H9 (cell line): Measurements from ENCODE around the gene SPATA16. TPM values are rescaled to one million over a fixed set of nuclear protein-coding genes. Genes with fewer than 3 reads are reported as not detected.
A peak's percentile ranks its signal among the peaks of the same experiment; 100 is the strongest.

Experiments used
- DNase-seq: peaks from one replicate; pipeline ENCODE4 v3.0.0-alpha.2; 2017
- H2AFZ ChIP-seq: one replicate; pipeline ENCODE4 v1.6.1; 2013; ENCODE audit warnings: mild to moderate bottlenecking, low read length, control low read depth, moderate library complexity
- H2AK5ac ChIP-seq: 2 replicates; pipeline ENCODE4 v1.6.1; 2013; ENCODE audit warnings: low read length, control low read depth, mixed read lengths; ENCODE audit not compliant: insufficient read length
- H2BK120ac ChIP-seq: one replicate; pipeline ENCODE4 v1.6.1; 2013; ENCODE audit warnings: low read depth, mild to moderate bottlenecking, low read length, control low read depth, inconsistent platforms; ENCODE audit not compliant: poor library complexity, severe bottlenecking
- H2BK12ac ChIP-seq: 2 replicates; pipeline ENCODE4 v1.6.1; 2013; ENCODE audit warnings: low read length, control low read depth, mixed read lengths, low read depth; ENCODE audit not compliant: insufficient read length
- H2BK15ac ChIP-seq: 2 replicates; pipeline ENCODE4 v1.6.1; 2013; ENCODE audit warnings: low read depth, low read length, control low read depth
- H2BK20ac ChIP-seq: one replicate; pipeline ENCODE4 v1.6.1; 2013; ENCODE audit warnings: low read depth, mild to moderate bottlenecking, low read length, control low read depth, inconsistent platforms; ENCODE audit not compliant: poor library complexity, severe bottlenecking
- H2BK5ac ChIP-seq: 2 replicates; pipeline ENCODE4 v1.6.1; 2013; ENCODE audit warnings: low read length, control low read depth, mixed read lengths; ENCODE audit not compliant: insufficient read length
- H3K14ac ChIP-seq: 2 replicates; pipeline ENCODE4 v1.6.1; 2013; ENCODE audit warnings: low read length, control low read depth; ENCODE audit not compliant: insufficient read depth
- H3K18ac ChIP-seq: 2 replicates; pipeline ENCODE4 v1.6.1; 2013; ENCODE audit warnings: low read depth, mild to moderate bottlenecking, mixed read lengths, low read length, control low read depth; ENCODE audit not compliant: insufficient read length
- H3K23ac ChIP-seq: 2 replicates; pipeline ENCODE4 v1.6.1; 2013; ENCODE audit warnings: low read length, control low read depth, mixed read lengths, low read depth; ENCODE audit not compliant: insufficient read length
- H3K23me2 ChIP-seq: 2 replicates; pipeline ENCODE4 v1.6.1; 2013; ENCODE audit warnings: low read depth, mild to moderate bottlenecking, mixed read lengths, low read length, control low read depth; ENCODE audit not compliant: insufficient read length, poor library complexity, severe bottlenecking
- H3K27ac ChIP-seq: 2 replicates; pipeline ENCODE4 v1.5.1; 2013; ENCODE audit warnings: low read length, control low read depth, mixed read lengths, low read depth; ENCODE audit not compliant: insufficient read length
- H3K27me3 ChIP-seq: 2 replicates; pipeline ENCODE4 v1.6.1; 2013; ENCODE audit warnings: low read length, control low read depth, inconsistent platforms; ENCODE audit not compliant: insufficient read depth
- H3K4ac ChIP-seq: 2 replicates; pipeline ENCODE4 v1.6.1; 2013; ENCODE audit warnings: low read depth, mild to moderate bottlenecking, control low read depth, inconsistent platforms, low read length, moderate library complexity
- H3K4me1 ChIP-seq: 2 replicates; pipeline ENCODE4 v1.6.1; 2013; ENCODE audit warnings: low read length, control low read depth, inconsistent platforms; ENCODE audit not compliant: insufficient read depth
- H3K4me2 ChIP-seq: 2 replicates; pipeline ENCODE4 v1.6.1; 2013; ENCODE audit warnings: low read length, control low read depth, mixed read lengths; ENCODE audit not compliant: insufficient read length, insufficient read depth
- H3K56ac ChIP-seq: 2 replicates; pipeline ENCODE4 v1.6.1; 2013; ENCODE audit warnings: low read depth, mild to moderate bottlenecking, mixed read lengths, low read length, control low read depth; ENCODE audit not compliant: insufficient read length
- H3K79me1 ChIP-seq: 2 replicates; pipeline ENCODE4 v1.6.1; 2013; ENCODE audit warnings: low read depth, mild to moderate bottlenecking, moderate library complexity, low read length, control low read depth, inconsistent platforms; ENCODE audit not compliant: insufficient read depth, poor library complexity, severe bottlenecking
- H3K79me2 ChIP-seq: 2 replicates; pipeline ENCODE4 v1.6.1; 2013; ENCODE audit warnings: low read length, control low read depth, inconsistent platforms; ENCODE audit not compliant: insufficient read depth
- H3K9ac ChIP-seq: 2 replicates; pipeline ENCODE4 v1.6.1; 2013; ENCODE audit warnings: low read length, control low read depth, mixed read lengths; ENCODE audit not compliant: insufficient read length; ENCODE audit errors: extremely low read depth
- H3K9me3 ChIP-seq: one replicate; pipeline ENCODE4 v1.6.1; 2013; ENCODE audit warnings: low read depth, low read length, inconsistent platforms; ENCODE audit not compliant: control insufficient read depth
- H3T11ph ChIP-seq: one replicate; pipeline ENCODE4 v1.6.1; 2013; ENCODE audit warnings: mild to moderate bottlenecking, low read length, control low read depth, inconsistent platforms
- H4K20me1 ChIP-seq: one replicate; pipeline ENCODE4 v1.6.1; 2013; ENCODE audit not compliant: control insufficient read depth, insufficient read length, insufficient read depth
- H4K5ac ChIP-seq: 2 replicates; pipeline ENCODE4 v1.6.1; 2013; ENCODE audit warnings: low read depth, mild to moderate bottlenecking, mixed read lengths, low read length, control low read depth; ENCODE audit not compliant: insufficient read length
- H4K8ac ChIP-seq: replicated peaks from 2 replicates; pipeline ENCODE4 v1.6.1; 2013; ENCODE audit warnings: low read length, control low read depth, mixed read lengths, low read depth; ENCODE audit not compliant: insufficient read length
- H4K91ac ChIP-seq: 2 replicates; pipeline ENCODE4 v1.6.1; 2013; ENCODE audit warnings: low read depth, mild to moderate bottlenecking, moderate library complexity, mixed read lengths, low read length, control low read depth; ENCODE audit not compliant: insufficient read length
- H3K27ac Mint-ChIP-seq, 3 experiments: 2 replicates in 2 of 3; 3 replicates in 1 of 3; pipeline ENCODE4 v1.8.0; 2020 to 2021; ENCODE audit warnings: mixed read lengths in 3 of 3, mild to moderate bottlenecking in 1 of 3, moderate library complexity in 1 of 3
- H3K27me3 Mint-ChIP-seq: 2 replicates; pipeline ENCODE4 v1.8.0; 2021; ENCODE audit warnings: low read depth, mild to moderate bottlenecking, moderate library complexity, mixed read lengths
- H3K36me3 Mint-ChIP-seq, 3 experiments: 2 replicates in 2 of 3; 3 replicates in 1 of 3; pipeline ENCODE4 v1.8.0; 2020 to 2021; ENCODE audit warnings: low read depth in 3 of 3, mixed read lengths in 3 of 3; ENCODE audit not compliant: insufficient read depth in 1 of 3
- H3K4me1 Mint-ChIP-seq, 2 experiments: 2 replicates each; pipeline ENCODE4 v1.8.0; 2020; ENCODE audit warnings: mixed read lengths in 2 of 2
- H3K4me3 Mint-ChIP-seq, 2 experiments: 2 replicates in 1 of 2; 3 replicates in 1 of 2; pipeline ENCODE4 v1.8.0; 2020 to 2021; ENCODE audit warnings: mild to moderate bottlenecking in 2 of 2, mixed read lengths in 2 of 2, moderate library complexity in 1 of 2
- H3K9me3 Mint-ChIP-seq, 2 experiments: 2 replicates in 1 of 2; 3 replicates in 1 of 2; pipeline ENCODE4 v1.8.0; 2020; ENCODE audit warnings: mild to moderate bottlenecking in 2 of 2, mixed read lengths in 2 of 2, moderate library complexity in 1 of 2
- CTCF ChIP-seq: fragments of 200-600 bp; sonication (generic); conservative IDR thresholded peaks from 3 replicates; pipeline ENCODE4 v1.8.0; 2021; ENCODE audit warnings: antibody characterized with exemption, mild to moderate bottlenecking
- WGBS: extraction: QIAGEN DNeasy Blood & Tissue Kit; methylation state at CpG from one replicate; pipeline ENCODE4 v1.1.7; 2013; ENCODE audit warnings: missing lambda C conversion rate, low lambda C conversion rate, mixed read lengths; ENCODE audit not compliant: insufficient read length; ENCODE audit errors: extremely low coverage; 5-methylcytosine and 5-hydroxymethylcytosine counted together
- total RNA-seq: library from RNA; stranded (reverse); gene quantifications from 2 replicates; pipeline ENCODE4 v1.2.1, GENCODE V29; 2021

SPATA16 gene
- total RNA-seq, 1 experiment from 2014 or later = not detected

DNA sequence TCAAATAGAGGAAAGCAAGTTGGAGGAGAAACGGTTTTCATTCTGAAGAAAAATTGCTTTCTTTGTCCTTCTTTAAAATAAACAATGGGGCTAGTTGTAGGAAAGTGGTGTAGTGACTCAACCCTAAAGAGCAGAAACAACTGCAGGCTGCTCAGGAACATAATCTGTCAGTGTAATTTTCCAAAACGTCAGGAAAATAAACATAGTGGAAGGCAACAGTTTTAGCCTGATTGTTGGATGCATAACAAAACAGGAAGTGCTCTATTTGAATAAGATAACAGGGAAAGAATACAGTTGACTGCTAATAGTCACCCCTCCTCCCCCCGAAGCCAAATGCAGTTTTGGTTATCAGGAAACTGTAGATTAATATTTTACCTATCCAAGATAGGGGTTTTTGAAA lies 222.9 kb downstream of the SPATA16 start:
- Histone ChIP-seq H2BK120ac (no peak overlapping the region), H3K27me3 (no peaks in the 10 kb centered on the region), H3K4ac (no peak overlapping the region), H3K79me1 (no peaks in the 10 kb centered on the region), H3K27ac (no peak overlapping the region), H3K9me3 (no peaks in the 10 kb centered on the region), H2BK20ac (no peak overlapping the region), H3K4me1 (peaks cover 3% of the 10 kb centered on the region; the same call in 1 of the 2 replicates), H4K91ac (no peak overlapping the region), H3K4me2 (no peak overlapping the region), H4K5ac (no peak overlapping the region), H2AK5ac (no peak overlapping the region), H3K23me2 (no peaks in the 10 kb centered on the region), H3T11ph (no peak overlapping the region), H4K8ac (no peak overlapping the region), H4K20me1 (no peaks in the 10 kb centered on the region), H2BK15ac (no peak overlapping the region), H3K14ac (no peak overlapping the region), H2AFZ (no peak overlapping the region), H2BK5ac (no peak overlapping the region), H3K23ac (no peak overlapping the region), H3K9ac (no peak overlapping the region), H3K56ac (no peak overlapping the region), H3K18ac (no peak overlapping the region), H2BK12ac (no peak overlapping the region), H3K79me2 (no peaks in the 10 kb centered on the region)
- DNase-seq = no peak
- no peak for TF ChIP-seq CTCF
- no peaks in the 10 kb centered on the region for H3K36me3 Mint-ChIP-seq
- no peaks in the 10 kb centered on the region for H3K9me3 Mint-ChIP-seq
- no peaks in the 10 kb centered on the region for H3K27me3 Mint-ChIP-seq
- H3K27ac Mint-ChIP-seq = 0 out of 7 replicates have a peak overlapping the region, but pooled peaks of 1 of the 3 experiments have one; percentile 80
- H3K4me1 Mint-ChIP-seq = peaks cover 24 to 31% of the 10 kb centered on the region in 2 experiments
- no CpG with 5 or more reads among the region's 3 CpGs for WGBS
- H3K4me3 Mint-ChIP-seq = no peak overlapping the region
